ENCODE measurements around the gene CSNK1G1. TPM values are rescaled to one million over a fixed set of nuclear protein-coding genes. Genes with fewer than 3 reads are reported as not detected.
A peak's percentile ranks its signal among the peaks of the same experiment; 100 is the strongest.
"Not testable (repeated sequence)": the region's sequence is repeated elsewhere in the genome, so short reads cannot be mapped to it uniquely, and the experiment has no call there.

The CSNK1G1 gene
- polyA plus RNA-seq, 1 donor from 2014 or later = 18.9 TPM

DNA sequence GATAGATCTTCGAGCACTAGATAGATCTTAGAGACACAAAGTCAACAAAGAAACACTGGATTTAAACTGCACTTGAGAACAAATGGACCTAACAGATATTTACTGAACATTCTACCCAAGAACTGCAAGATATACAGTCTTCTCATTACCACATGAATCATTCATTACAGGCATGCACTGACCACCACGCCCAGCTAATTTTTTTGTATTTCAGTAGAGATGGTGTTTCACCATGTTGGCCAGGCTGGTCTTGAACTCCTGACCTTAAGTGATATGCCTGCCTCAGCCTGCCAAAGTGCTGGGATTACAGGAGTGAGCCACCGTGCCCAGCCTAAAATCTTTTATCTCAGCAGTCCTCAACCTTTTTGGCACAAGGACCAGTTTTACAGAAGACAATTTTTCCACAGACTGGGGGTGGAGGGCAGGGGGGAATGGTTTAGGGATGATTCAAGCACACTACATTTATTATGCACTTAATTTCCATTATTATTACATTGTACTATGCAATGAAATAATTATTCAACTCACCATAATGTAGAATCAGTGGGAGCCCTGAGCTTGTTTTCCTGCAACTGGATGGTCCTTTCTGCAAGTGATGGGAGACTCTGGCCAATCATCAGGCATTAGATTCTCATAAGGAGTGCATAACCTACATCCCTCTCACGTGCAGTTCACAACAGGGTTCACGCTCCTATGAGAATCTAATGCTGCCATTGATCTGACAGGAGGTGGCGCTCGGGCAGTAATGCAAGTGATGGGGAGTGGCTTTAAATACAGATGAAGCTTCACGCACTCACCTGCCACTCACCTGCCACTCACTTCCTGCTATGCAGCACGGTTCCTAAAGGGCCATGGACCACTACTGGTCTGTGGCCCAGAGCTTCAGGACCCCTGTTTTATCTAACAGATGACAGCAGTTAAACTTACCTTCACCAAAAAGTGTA, 21.7 kb downstream of the CSNK1G1 start:
- no peak overlapping the region for H3K9ac ChIP-seq (ENCODE audit: low read length)
- no peaks in the 10 kb centered on the region for H3K27me3 ChIP-seq (ENCODE audit: insufficient read depth, low read depth, low read length)
- no peak overlapping the region for H2AFZ ChIP-seq (ENCODE audit: low read depth, low read length)
- no peaks in the 10 kb centered on the region for H3K79me2 ChIP-seq (replicated peaks; ENCODE audit: insufficient read depth, low read length)
- H3K4me2 ChIP-seq (ENCODE audit: low read length) = no peak overlapping the region
- H3K27ac ChIP-seq (ENCODE audit: low read length) = no peak overlapping the region
- no peaks in the 10 kb centered on the region for H3K36me3 ChIP-seq (ENCODE audit: insufficient read depth, low read length)
- TF ChIP-seq POLR2AphosphoS5 (IDR thresholded peaks at IDR 0.05) = no peak
- no peak for TF ChIP-seq RAD21 (conservative IDR thresholded peaks at IDR 0.05)
- TF ChIP-seq EP300 (conservative IDR thresholded peaks at IDR 0.05; ENCODE audit: poor library complexity, severe bottlenecking) = peak; percentile 48
- TF ChIP-seq EZH2 (IDR thresholded peaks at IDR 0.05; ENCODE audit: borderline replicate concordance, insufficient read depth, low read length, poor library complexity, severe bottlenecking) = no peak
- peak; percentile 26 for TF ChIP-seq CTCF (IDR thresholded peaks at IDR 0.05; ENCODE audit: poor library complexity, severe bottlenecking)
- peak; percentile 15 for TF ChIP-seq SMC3 (conservative IDR thresholded peaks at IDR 0.05; ENCODE audit: poor library complexity)
- no peaks in the 10 kb centered on the region for H3K9me2 ChIP-seq (ENCODE audit: insufficient read depth, low read length)
- no peaks in the 10 kb centered on the region for H4K20me1 ChIP-seq (ENCODE audit: insufficient read depth)
- no peaks in the 10 kb centered on the region for H3K9me3 ChIP-seq (ENCODE audit: low read length)
- no peaks in the 10 kb centered on the region for H3F3A ChIP-seq (ENCODE audit: insufficient read depth, low read length, poor library complexity, severe bottlenecking)
- no peak overlapping the region for H3K4me3 ChIP-seq (ENCODE audit: low read length)

GRCh38 chr15:64333516-64333915, 22.5 kb downstream of the CSNK1G1 start:
- Histone ChIP-seq H4K20me1 (ENCODE audit: insufficient read depth) (no peaks in the 10 kb centered on the region), H3F3A (ENCODE audit: insufficient read depth, low read length, poor library complexity, severe bottlenecking) (no peaks in the 10 kb centered on the region), H2AFZ (ENCODE audit: low read depth, low read length) (no peak overlapping the region), H3K4me2 (ENCODE audit: low read length) (no peak overlapping the region), H3K9me2 (ENCODE audit: insufficient read depth, low read length) (no peaks in the 10 kb centered on the region), H3K9ac (ENCODE audit: low read length) (no peak overlapping the region), H3K79me2 (replicated peaks; ENCODE audit: insufficient read depth, low read length) (no peaks in the 10 kb centered on the region), H3K27ac (ENCODE audit: low read length) (no peak overlapping the region), H3K27me3 (ENCODE audit: insufficient read depth, low read depth, low read length) (no peaks in the 10 kb centered on the region), H3K9me3 (ENCODE audit: low read length) (no peaks in the 10 kb centered on the region), H3K36me3 (ENCODE audit: insufficient read depth, low read length) (no peaks in the 10 kb centered on the region), H3K4me3 (ENCODE audit: low read length) (no peak overlapping the region)
- no peak for TF ChIP-seq MXI1 (conservative IDR thresholded peaks at IDR 0.05; ENCODE audit: poor library complexity, severe bottlenecking)
- TF ChIP-seq POLR2AphosphoS5 (IDR thresholded peaks at IDR 0.05) = no peak
- no peak for TF ChIP-seq SMC3 (conservative IDR thresholded peaks at IDR 0.05; ENCODE audit: poor library complexity)
- TF ChIP-seq EZH2 (IDR thresholded peaks at IDR 0.05; ENCODE audit: borderline replicate concordance, insufficient read depth, low read length, poor library complexity, severe bottlenecking) = no peak
- TF ChIP-seq, protein P1, sequence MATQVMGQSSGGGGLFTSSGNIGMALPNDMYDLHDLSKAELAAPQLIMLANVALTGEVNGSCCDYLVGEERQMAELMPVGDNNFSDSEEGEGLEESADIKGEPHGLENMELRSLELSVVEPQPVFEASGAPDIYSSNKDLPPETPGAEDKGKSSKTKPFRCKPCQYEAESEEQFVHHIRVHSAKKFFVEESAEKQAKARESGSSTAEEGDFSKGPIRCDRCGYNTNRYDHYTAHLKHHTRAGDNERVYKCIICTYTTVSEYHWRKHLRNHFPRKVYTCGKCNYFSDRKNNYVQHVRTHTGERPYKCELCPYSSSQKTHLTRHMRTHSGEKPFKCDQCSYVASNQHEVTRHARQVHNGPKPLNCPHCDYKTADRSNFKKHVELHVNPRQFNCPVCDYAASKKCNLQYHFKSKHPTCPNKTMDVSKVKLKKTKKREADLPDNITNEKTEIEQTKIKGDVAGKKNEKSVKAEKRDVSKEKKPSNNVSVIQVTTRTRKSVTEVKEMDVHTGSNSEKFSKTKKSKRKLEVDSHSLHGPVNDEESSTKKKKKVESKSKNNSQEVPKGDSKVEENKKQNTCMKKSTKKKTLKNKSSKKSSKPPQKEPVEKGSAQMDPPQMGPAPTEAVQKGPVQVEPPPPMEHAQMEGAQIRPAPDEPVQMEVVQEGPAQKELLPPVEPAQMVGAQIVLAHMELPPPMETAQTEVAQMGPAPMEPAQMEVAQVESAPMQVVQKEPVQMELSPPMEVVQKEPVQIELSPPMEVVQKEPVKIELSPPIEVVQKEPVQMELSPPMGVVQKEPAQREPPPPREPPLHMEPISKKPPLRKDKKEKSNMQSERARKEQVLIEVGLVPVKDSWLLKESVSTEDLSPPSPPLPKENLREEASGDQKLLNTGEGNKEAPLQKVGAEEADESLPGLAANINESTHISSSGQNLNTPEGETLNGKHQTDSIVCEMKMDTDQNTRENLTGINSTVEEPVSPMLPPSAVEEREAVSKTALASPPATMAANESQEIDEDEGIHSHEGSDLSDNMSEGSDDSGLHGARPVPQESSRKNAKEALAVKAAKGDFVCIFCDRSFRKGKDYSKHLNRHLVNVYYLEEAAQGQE (IDR thresholded peaks at IDR 0.05; ENCODE audit: borderline replicate concordance) = no peak
- no peak for TF ChIP-seq TAF1 (IDR thresholded peaks at IDR 0.05; ENCODE audit: low read depth)
- TF ChIP-seq RAD21 (conservative IDR thresholded peaks at IDR 0.05) = no peak
- TF ChIP-seq CTCF (IDR thresholded peaks at IDR 0.05; ENCODE audit: poor library complexity, severe bottlenecking) = no peak
- TF ChIP-seq EP300 (conservative IDR thresholded peaks at IDR 0.05; ENCODE audit: poor library complexity, severe bottlenecking) = no peak

DNA sequence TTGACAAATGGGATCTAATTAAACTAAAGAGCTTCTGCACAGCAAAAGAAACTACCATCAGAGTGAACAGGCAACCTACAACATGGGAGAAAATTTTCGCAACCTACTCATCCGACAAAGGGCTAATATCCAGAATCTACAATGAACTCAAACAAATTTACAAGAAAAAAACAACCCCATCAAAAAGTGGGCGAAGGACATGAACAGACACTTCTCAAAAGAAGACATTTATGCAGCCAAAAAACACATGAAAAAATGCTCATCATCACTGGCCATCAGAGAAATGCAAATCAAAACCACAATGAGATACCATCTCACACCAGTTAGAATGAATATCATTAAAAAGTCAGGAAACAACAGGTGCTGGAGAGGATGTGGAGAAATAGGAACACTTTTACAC, 24.3 kb downstream of the CSNK1G1 start:
- H3K27ac ChIP-seq (ENCODE audit: low read length); H2AFZ ChIP-seq (ENCODE audit: low read depth, low read length); H3K4me3 ChIP-seq (ENCODE audit: low read length); H3K9me2 ChIP-seq (ENCODE audit: insufficient read depth, low read length); H3K9ac ChIP-seq (ENCODE audit: low read length); H3K9me3 ChIP-seq (ENCODE audit: low read length); H3K4me2 ChIP-seq (ENCODE audit: low read length); H3K36me3 ChIP-seq (ENCODE audit: insufficient read depth, low read length); H3F3A ChIP-seq (ENCODE audit: insufficient read depth, low read length, poor library complexity, severe bottlenecking); H3K27me3 ChIP-seq (ENCODE audit: insufficient read depth, low read depth, low read length); H3K79me2 ChIP-seq (replicated peaks; ENCODE audit: insufficient read depth, low read length); H4K20me1 ChIP-seq (ENCODE audit: insufficient read depth): not testable (repeated sequence)

DNA sequence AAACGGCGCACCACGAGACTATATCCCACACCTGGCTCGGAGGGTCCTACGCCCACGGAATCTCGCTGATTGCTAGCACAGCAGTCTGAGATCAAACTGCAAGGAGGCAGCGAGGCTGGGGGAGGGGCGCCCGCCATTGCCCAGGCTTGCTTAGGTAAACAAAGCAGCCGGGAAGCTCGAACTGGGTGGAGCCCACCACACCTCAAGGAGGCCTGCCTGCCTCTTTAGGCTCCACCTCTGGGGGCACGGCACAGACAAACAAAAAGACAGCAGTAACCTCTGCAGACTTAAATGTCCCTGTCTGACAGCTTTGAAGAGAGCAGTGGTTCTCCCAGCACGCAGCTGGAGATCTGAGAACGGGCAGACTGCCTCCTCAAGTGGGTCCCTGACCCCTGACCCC, 29.0 kb downstream of the CSNK1G1 start:
- H3K9me3 ChIP-seq (ENCODE audit: low read length); H2AFZ ChIP-seq (ENCODE audit: low read depth, low read length); H3F3A ChIP-seq (ENCODE audit: insufficient read depth, low read length, poor library complexity, severe bottlenecking); H3K27me3 ChIP-seq (ENCODE audit: insufficient read depth, low read depth, low read length); H3K4me3 ChIP-seq (ENCODE audit: low read length); H4K20me1 ChIP-seq (ENCODE audit: insufficient read depth); H3K9me2 ChIP-seq (ENCODE audit: insufficient read depth, low read length); H3K9ac ChIP-seq (ENCODE audit: low read length); H3K27ac ChIP-seq (ENCODE audit: low read length); H3K36me3 ChIP-seq (ENCODE audit: insufficient read depth, low read length); H3K79me2 ChIP-seq (replicated peaks; ENCODE audit: insufficient read depth, low read length); H3K4me2 ChIP-seq (ENCODE audit: low read length): not testable (repeated sequence)
